Measurements from ENCODE around the gene GPR156.
A peak's percentile ranks its signal among the peaks of the same experiment; 100 is the strongest.

GPR156 gene

DNA sequence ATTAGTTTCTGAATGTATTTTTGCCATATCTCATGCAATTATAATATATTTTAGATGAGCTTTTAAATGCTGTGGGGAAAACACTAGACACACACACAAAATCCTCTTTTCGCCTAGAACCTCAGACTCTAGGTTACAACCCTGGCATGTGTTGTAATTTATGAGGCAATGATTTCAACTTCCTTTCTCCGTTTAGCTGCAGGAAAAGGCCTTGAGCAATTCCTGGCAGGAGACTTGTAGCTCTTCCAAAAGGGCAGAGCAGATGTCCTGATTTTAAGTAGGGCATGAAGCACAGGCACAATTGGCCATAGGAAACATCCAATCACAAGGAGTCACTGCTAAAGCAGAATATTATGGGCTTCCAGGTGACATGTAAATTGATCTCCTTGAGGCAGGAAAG, 82.0 kb downstream of the GPR156 start:
- DNase-seq, result peak in 11 of 42 donors; percentile 6 to 55 (median 28)
- intact Hi-C loops (cut with DNase I), result no loop called here

DNA sequence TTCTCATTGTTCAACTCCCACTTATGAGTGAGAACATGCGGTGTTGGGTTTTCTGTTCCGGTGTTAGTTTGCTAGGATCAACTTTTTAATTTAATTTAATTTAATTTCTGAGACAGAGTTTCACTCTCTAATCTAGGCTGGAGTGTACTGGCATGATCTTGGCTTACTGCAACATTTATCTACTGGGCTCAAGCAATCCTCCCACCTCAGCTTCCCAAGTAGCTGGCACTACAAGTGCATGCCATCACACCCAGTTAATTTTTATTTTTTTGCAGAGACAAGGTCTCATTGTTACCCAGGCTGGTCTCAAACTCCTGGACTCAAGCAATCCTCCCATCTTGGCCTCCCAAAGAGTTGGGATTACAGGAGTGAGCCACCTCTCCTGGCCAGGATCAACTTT, 82.7 kb downstream of the GPR156 start:
- no peak for DNase-seq
- intact Hi-C loops (cut with DNase I), result no loop called here

DNA sequence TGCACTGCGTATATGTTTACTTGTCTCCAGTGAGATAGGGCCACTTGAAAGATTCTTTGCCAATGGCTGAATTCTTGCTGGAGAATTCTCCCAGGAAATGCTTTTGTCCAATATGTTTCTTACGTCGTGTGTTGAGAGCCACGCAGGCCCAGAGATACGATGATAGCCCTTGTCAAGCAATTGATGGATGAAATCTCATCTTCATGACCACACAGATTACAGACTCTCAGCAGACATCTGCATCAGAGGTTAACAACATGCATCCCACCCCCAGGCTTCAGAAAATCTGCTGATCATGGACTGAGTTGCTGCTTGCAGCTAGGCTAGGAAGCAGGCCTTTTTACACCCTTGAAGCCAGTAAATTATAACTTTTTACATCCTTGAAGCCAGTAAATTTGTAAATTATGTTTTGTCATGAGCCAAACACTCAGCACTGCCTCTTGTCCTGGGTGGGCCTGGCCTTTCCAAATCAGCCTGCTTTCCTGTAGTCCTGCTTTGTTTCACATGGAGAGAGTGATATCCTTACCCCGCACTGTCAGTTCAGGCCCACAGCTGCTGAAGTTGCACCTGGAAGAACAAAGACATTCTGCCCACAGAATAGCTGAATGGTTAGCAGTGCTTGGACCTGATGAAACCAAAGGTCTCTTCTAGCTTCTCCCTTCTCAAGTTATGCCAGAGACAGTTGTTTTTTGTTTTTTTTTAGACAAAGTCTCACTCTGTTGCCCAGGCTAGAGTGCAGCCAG, 84.4 kb downstream of the GPR156 start:
- DNase-seq, result no peak
- intact Hi-C loops (cut with DNase I), result no loop called here

DNA sequence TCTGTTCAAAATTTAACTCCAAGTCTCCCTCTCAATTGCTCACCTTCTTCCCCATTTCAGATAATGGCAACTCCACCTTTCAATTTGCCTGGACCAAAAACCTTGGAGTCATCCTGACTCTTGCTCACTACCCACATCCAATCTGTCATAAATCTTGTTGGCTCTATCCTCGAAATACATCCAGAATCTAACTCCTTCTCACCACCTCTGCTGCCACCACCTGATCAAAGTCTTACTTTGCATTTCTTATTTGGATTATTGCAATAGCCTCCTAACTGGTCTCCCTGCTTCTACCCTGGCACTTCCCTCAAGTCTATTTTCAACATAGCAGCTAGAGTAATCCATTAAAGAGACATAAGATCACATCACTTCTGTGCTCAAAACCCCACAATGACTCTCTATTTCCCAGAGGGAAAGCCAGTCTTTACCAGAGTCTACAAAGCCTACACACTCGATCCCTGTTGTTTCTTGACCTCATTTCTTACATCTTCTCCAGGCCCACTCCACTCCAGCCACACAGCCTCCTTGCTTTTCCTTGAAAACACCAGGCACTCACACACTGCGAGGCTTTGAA, 86.6 kb downstream of the GPR156 start:
- intact Hi-C loops (cut with DNase I), result no loop called here
- DNase-seq, result peak in 10 of 42 donors; percentile 10 to 58 (median 20)

DNA sequence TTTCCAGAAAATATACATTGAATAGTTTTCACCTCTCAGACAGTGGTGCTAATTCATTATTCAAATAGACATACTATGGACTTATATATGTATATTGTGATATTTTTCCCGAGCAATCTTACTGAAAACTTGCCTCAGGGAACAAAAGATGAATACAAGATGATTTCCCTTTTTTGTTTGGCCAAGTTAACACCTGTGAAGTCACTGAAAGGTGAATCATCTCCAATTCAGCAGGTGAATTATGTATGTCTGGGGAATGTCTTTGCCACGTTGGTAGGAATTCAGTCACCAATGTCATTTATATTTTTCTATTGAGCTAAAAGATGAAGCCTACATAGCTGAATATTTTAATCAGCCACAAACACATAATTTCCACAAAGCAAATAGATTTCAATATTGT, 88.2 kb downstream of the GPR156 start:
- intact Hi-C loops (cut with DNase I), result no loop called here
- DNase-seq, result no peak

DNA sequence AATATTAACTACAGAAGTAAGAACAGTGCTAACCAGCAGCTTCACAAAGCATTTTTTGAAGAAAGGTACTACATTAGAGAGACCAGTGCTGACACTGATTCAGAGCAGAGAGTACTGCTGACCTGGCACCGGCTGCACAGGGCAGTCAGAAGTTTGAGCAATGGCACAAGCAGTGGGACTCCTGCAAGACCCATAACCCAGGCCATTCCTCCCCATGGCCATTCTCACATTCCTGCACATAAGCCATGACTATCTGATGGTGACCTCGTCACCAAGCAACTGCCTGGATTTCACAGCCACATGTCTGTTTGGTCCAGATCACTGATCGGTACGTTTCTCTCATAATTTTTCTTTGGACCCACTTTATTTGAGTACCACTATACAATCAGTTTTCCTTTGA, 88.7 kb downstream of the GPR156 start:
- intact Hi-C loops (cut with DNase I), result no loop called here
- DNase-seq, result no peak

DNA sequence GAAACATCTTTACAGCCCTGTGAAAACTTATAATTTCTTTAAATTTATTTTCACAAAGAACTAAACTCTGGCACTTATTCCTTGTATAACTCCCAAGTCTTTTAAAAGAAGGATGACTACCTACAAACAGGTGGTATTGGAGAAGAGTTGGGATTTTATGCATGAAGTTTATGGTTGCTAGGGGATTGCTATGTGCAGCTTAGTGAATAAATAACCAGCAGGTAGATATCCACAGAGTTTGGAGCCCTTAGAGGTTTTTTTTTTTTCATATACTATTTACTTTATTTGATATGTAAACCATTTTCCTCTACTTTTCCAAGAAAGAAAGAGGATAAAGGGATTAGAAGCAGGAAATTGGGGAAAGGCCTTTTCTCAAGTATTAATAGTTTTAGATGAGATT, 91.5 kb downstream of the GPR156 start:
- intact Hi-C loops (cut with DNase I), result no loop called here
- DNase-seq, result no peak

DNA sequence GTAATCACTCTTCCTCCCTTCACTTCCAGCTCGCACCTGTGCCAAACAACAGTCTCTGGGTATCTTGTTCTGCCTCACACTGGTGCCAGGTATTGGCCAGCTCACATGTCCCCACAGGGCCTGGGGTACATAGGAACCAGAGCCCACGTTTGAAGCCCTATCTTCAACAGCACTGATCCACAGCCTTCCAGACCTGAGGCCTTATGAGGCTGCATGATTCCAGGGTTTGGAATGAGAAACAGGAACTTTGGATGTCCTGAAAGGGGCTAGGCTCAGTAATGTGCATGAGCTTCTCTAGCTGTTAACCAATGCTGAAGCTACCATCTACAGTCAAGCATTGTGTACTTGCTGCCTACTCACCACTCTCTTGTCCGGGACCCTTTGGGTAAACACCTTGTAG, 92.4 kb downstream of the GPR156 start:
- intact Hi-C loops (cut with DNase I), result no loop called here
- DNase-seq, result no peak

DNA sequence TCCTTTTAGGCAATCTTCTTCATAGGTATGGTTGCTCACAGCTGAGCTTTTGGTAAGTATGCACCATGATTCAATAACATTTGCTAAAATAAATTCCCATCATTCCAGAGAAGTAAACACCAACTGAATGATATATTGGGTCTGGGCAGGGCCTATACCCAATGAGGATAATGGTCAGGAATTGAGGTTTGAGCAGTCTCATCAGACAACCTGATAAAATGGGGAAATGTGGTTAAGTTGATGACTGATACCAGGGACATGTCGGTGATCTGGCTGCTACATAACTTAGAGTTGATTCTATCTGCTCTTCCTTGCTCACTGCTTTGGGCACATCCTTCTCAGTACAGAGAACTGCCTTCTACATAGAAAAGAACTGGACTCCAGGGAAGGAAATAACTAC, 92.9 kb downstream of the GPR156 start:
- intact Hi-C loops (cut with DNase I), result no loop called here
- DNase-seq, result no peak

DNA sequence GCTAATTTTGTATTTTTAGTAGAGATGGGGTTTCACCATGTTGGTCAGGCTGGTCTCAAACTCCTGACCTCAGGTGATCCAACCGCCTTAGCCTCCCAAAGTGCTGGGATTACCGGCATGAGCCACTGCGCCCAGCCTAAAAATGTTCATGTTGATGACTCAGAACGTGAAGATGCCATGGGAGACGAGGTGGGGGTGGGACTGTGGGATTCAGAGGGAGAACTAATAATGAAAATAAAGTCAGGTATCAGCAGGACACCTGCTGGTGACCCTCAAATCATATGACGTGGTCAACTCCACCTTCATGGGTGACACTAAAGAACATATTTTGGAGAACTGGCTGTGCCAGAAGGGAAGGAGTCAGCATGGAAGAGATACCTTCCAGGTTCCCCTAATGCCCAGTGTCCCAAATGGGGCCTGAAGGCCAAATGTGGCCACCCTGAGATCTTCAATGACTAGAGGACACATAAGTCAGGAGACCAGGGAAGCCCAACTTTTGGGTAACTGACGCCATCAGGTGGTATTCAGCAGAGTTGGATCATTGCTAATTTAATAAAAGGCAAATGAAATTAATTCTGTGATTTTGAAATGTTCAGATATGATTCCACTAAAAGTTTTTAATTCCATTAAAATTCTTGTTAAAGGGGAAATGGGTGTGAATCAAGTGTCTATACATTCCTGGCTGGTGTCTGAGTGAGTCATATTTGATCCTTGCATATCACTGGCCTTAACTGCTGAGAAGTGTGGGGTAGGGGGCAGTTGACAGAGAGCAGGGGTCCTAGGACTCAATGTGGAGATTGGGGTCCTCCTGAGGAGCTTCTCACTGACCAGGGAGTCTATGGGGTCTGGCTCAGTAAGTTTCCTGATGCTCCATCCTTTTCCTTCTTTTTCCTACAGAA, 102.2 kb downstream of the GPR156 start:
- no peak for DNase-seq
- intact Hi-C loops (cut with DNase I), result no loop called here

DNA sequence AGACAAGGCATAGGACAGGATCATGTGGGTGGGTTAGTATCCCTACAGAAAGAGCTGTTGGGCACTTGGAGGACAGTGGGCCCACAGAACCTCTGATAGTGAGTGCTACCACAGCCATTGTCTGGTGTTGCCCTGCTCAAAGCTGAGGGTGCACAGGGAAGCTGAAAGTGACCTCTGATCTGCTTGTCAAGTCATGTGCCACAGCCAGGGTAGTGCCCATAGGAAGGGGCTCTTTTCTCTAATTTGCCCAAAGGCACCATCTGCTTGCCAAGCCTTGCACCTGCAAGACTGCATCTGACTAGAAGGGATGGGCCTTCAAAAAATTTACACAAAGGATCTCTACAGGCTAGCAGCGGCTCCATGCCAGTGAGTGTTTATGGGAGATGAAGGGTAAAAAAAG, 103.4 kb downstream of the GPR156 start:
- intact Hi-C loops (cut with DNase I), result no loop called here
- no peak for DNase-seq

DNA sequence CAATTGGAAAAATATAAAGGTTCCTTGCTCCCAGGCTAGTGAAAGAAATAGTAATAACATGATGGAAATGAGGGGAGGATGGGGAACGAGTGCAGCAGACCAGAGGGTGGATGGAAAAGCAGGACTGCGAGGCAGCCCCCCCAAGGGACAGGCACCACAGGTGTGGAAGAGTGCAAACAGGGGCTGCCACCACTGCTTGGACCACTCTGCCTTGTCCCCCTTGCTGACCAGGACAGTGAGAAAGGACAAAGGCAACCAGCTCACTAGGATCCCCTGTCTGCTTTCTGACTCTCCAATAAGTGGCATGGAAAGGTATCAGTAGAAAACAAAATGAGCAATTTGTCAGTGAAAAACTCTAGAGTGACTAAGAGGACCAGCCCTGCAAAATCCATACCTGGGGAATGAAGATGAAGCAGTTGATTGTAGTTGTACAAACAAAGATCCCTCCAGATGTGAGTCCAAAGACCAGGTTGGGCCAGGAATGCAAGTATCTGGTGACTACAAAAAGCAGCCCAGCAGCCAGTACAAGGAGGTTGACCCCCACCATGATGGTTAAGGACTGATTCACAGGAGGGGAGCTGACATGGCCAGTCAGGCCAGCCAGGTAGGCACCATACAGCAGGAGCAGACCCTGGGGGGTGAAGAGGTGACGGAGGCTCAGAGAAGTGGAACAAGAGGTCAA, 104.2 kb downstream of the GPR156 start:
- no peak for DNase-seq
- intact Hi-C loops (cut with DNase I), result no loop called here

DNA sequence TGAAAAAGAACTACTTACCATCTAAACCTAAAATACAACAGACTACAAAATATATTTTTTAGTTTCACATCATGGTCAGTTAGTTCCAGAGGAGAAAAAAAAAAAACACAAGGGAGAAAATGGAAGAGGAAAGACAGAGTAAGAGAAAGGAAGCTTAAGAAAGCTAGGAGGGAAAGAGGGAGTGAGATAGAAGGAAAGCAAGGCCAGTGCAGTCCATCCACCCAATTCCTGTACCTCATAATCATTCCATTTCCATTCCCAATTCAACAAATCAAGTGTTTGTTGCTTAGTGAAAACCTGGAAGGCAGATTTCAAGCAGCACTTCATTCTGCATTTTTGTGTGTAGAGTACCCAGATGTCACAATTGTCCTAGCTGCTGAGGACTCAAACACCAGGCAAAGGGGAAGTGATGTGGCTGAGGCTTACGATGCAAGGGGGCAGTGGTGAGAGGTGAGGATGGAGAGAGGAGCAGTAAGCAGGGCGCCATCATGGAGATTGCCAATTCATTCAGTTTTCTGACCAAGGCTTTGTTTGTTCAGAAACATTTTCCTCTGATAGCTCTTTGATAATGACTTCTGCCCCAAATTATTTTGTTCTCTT, 107.2 kb downstream of the GPR156 start:
- no peak for DNase-seq
- intact Hi-C loops (cut with DNase I), result no loop called here

DNA sequence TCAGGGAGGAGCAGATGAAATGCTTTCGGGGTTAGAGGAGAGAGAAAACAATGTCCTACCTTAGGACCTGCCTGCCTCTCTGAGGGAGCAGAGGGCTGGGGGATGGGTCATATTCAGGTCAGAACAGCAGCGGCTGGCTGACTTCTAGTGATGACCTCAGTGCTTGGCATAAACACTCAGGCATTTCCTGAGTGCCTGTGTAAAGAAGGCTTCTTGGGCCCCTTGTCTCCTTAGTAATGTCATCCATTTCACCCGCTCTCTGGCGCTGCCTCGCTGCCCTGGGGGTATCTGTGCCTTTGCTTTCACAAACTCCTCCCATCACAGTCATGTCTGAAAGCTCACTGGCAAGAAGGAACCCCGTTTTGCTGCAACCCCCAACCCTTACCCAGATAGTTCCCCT, 107.9 kb downstream of the GPR156 start:
- DNase-seq, result peak in 1 of 42 donors; percentile 6
- intact Hi-C loops (cut with DNase I), result no loop called here

DNA sequence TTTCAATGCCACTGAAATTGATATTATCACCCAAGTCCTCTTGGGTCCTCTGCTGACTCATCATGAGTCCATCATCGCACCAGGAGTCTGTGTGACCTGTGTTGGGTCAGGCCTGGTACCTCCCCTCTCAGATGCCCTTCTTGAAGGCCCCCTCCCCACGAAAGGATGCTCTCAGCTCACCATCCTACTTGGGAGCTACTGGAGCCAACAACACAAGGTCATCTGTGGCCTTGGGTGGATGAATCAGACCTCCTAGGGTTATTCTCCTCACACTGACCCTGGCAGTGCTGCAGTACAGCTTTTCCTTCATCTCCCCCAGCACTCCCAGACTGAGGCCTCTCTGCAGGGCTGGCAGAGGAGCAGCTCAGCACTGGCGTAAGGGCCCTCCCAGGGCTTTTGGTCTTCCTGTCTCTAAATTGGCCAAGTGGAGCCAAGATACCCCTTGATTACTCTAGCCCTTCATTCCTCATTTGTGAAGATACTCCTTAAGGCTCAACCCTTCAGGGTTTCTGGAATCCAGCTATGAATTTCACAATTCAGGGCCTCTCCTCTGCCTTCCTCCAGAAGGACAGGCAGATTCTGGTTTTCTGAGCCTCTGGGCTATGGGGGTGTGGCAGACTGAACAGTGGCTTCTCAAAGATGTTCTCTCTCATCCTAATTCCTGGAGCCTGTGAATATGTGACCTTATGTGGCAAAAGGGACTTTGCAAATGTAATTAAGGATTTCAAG, 110.0 kb downstream of the GPR156 start:
- DNase-seq, result no peak
- intact Hi-C loops (cut with DNase I), result no loop called here

DNA sequence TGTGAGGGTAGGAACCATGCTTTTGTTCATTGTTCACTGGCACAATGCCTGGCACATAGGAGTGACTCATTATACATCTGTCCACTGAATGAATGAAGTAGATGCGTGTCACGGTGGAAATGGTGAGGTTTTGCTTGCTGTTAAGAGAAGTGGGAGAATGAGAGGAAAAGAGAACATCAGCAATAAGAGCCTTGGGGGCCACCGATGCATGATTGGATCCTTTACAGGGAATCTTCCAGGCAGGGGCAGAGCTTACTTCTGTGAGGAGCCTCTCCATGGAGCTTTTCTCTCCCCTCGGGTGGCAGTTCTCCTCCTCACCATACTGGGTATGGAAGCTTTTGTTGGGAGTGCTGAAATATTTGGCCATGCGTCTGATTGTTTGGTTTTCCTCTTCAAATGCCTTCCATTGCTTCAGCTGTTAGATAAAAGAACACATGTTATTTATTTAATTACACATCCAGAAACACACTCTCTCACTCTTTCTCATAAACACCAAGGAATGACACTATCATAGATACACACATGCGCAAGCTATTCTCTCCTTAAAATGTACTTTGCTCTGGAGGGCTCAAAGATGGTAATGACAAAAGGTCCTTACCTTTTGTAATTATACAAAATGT, 111.9 kb downstream of the GPR156 start:
- intact Hi-C loops (cut with DNase I), result no loop called here
- peak in 1 of 42 donors; percentile 32 for DNase-seq

DNA sequence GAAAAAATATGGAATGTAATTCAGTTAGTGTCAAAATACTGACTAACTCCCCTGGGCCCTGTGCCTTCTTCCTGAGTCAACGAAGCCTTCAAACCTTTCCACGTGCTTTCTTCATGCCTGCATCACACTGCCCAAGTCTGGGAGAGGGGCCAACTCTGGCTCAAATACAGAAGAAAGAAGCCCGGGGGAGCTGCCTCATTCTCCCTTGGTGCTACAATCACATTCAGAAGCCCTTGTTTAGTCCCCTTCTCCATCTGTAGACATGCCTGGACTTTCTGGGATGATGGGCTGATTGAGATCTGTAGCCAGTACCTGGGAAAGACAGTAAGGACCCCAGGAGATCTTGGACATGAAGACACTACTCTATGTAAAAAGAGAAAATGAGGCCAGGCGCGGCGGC, 113.0 kb downstream of the GPR156 start:
- peak in 12 of 42 donors; percentile 8 to 74 (median 32) for DNase-seq
- intact Hi-C loops (cut with DNase I), result no loop called here

All from head of caudate nucleus (tissue), 42 donors.